ENCODE data around the gene SMAD2.

DNA sequence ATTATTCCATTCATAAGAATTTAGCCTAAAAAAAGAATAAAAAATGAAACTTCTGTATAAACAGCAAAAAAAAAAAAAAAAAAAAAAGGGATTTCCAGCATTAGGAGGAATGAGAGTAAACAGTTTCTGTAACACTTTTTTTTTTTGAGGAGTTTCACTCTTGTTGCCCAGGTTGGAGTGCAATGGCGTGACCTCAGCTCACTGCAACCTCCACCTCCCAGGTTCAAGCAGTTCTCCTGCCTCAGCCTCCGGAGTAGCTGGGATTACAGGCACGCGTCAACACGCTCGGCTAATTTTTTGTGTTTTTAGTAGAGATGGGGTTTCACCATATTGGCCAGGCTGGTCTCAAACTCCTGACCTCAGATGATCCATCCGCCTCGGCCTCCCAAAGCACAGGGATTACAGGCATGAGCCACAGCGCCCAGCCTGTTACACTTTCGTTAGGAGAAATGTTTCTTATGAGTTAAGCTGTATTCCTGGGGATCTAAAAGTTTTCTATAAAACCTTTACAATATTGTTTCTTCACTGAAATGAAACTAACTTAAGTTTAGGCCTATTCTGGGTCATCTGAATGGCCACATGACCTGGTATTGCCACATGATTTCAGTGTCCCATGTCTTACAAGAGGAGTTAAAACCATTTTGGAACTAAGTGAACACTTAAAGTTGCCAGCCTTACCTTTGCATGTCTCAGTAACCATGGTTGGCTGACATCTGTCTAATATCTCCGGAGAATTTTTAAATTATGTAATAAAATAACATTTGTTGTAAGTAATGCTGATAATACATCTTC is 17.5 kb downstream of the SMAD2 start:
- no peak for TF ChIP-seq CTCF (conservative IDR thresholded peaks at IDR 0.05; ENCODE audit: low read depth in 2 of 2)
- no peak for TF ChIP-seq POLR2AphosphoS5 (IDR thresholded peaks at IDR 0.05; ENCODE audit: low read depth)
- no peak for TF ChIP-seq EZH2 (IDR thresholded peaks at IDR 0.05; ENCODE audit: low read depth, unreplicated experiment)
- no peak for TF ChIP-seq JUNB (IDR thresholded peaks at IDR 0.05; ENCODE audit: unreplicated experiment)
- no peak for TF ChIP-seq EZH2phosphoT487 (IDR thresholded peaks at IDR 0.05; ENCODE audit: unreplicated experiment)
- TF ChIP-seq REST (IDR thresholded peaks at IDR 0.05; ENCODE audit: unreplicated experiment) = no peak
- no peak for TF ChIP-seq STAT1 (IDR thresholded peaks at IDR 0.05; ENCODE audit: unreplicated experiment)

All from GM23338 (cell line).